ENCODE results near the gene XK. TPM values are rescaled to one million over a fixed set of nuclear protein-coding genes. Genes with fewer than 3 reads are reported as not detected.
A peak's percentile ranks its signal among the peaks of the same experiment; 100 is the strongest.

The XK gene
- total and polyA plus RNA-seq, 2 donors (not counting 3 experiments of a cell fraction or from before 2014, with no cell fraction given) = 0.03 to 0.07 TPM

DNA sequence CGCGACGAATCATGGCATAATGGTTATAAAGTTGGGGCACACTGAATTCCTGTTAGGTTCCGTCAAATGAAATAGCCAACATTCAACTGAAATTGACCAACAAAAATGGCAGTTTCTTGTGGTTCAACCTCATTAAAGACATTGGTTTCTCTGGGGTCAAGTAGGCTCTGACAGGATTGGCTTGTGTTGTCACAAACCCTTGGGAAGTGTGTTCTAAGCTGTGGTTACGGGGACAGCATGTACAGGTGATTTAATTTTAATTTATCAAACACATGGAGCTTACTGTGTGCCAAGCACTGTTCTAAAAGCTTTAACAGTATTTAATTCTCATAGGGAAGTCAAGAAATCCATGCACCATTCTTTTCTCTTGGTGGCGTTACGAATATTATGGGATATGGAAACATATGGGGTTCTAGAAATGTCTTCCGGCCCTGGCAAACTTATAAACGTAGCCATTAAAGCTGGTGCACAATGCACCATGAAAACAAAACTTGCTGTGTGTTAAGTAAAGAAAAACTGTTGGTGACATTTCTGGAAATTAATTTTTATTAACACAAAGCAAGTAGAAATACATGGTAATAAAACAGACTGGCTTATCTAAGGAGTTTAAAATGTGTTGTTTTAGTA lies 891 bp downstream of the XK start:
- TF ChIP-seq EZH2 (IDR thresholded peaks at IDR 0.05; ENCODE audit: borderline replicate concordance, low read depth, low read length, severe bottlenecking) (no peak), POLR2AphosphoS5 (IDR thresholded peaks at IDR 0.05; ENCODE audit: insufficient read depth, low read depth, low read length) (no peak), MYC (IDR thresholded peaks at IDR 0.05; ENCODE audit: low read depth, low read length) (no peak)
- dilution Hi-C loops (cut with MboI; ENCODE audit: extremely low pct_ligation_motif_present, low sequenced_read_pairs) (no loop called here), intact Hi-C loops (cut with micrococcal nuclease) (no loop called here)
- H3K9ac ChIP-seq (replicated peaks; ENCODE audit: extremely low read depth, insufficient read depth, low read length) = no peak overlapping the region
- FAIRE-seq (no peak), DNase-seq (ENCODE audit: low read depth, low spot score) (no peak)
- CTCF ChIA-PET = no interaction called here
- BruUV-seq (replicated peaks) = no TSS peak
- H3K9me3 ChIP-seq (replicated peaks; ENCODE audit: control insufficient read depth, insufficient read depth, low read length) = no peaks in the 10 kb centered on the region
- H2AFZ ChIP-seq (ENCODE audit: low read depth, low read length) = no peak overlapping the region
- POLR2A ChIA-PET = no interaction called here
- H3K4me2 ChIP-seq (ENCODE audit: insufficient read depth, low read length) = no peak overlapping the region
- H3K4me3 ChIP-seq (replicated peaks in 1 of 3; ENCODE audit: insufficient read depth in 1 of 3, low read depth in 1 of 3, low read length in 3 of 3) = no peak overlapping the region
- no peaks in the 10 kb centered on the region for H3K79me2 ChIP-seq (ENCODE audit: control insufficient read depth, insufficient read depth, low read length)
- H4K20me1 ChIP-seq (replicated peaks; ENCODE audit: control insufficient read depth, extremely low read depth, insufficient read depth, low read length) = no peaks in the 10 kb centered on the region
- no peaks in the 10 kb centered on the region for H3K27me3 ChIP-seq (ENCODE audit: control insufficient read depth in 2 of 2, insufficient read depth in 2 of 2, low read length in 2 of 2)
- H3K27ac ChIP-seq (ENCODE audit: insufficient read depth, low read depth, low read length) = no peak overlapping the region
- no peaks in the 10 kb centered on the region for H3K9me1 ChIP-seq (replicated peaks; ENCODE audit: control insufficient read depth, extremely low read depth, insufficient read depth, low read length)
- no peaks in the 10 kb centered on the region for H3K4me1 ChIP-seq (ENCODE audit: control insufficient read depth, extremely low read depth, insufficient read depth, low read length)
- H3K36me3 ChIP-seq (ENCODE audit: control insufficient read depth in 2 of 2, extremely low read depth in 1 of 2, insufficient read depth in 2 of 2, low read length in 2 of 2) = no peaks in the 10 kb centered on the region

GRCh38 chrX:37686996-37687395 lies 1.4 kb downstream of the XK start:
- BruUV-seq (replicated peaks) = no TSS peak
- no peak overlapping the region for H3K9ac ChIP-seq (replicated peaks; ENCODE audit: extremely low read depth, insufficient read depth, low read length)
- dilution Hi-C loops (cut with MboI; ENCODE audit: extremely low pct_ligation_motif_present, low sequenced_read_pairs) = no loop called here
- no peaks in the 10 kb centered on the region for H3K36me3 ChIP-seq (ENCODE audit: control insufficient read depth in 2 of 2, extremely low read depth in 1 of 2, insufficient read depth in 2 of 2, low read length in 2 of 2)
- no peak overlapping the region for H3K4me3 ChIP-seq (replicated peaks in 1 of 3; ENCODE audit: insufficient read depth in 1 of 3, low read depth in 1 of 3, low read length in 3 of 3)
- POLR2A ChIA-PET = no interaction called here
- no peaks in the 10 kb centered on the region for H3K4me1 ChIP-seq (ENCODE audit: control insufficient read depth, extremely low read depth, insufficient read depth, low read length)
- no peaks in the 10 kb centered on the region for H3K27me3 ChIP-seq (ENCODE audit: control insufficient read depth in 2 of 2, insufficient read depth in 2 of 2, low read length in 2 of 2)
- no peaks in the 10 kb centered on the region for H4K20me1 ChIP-seq (replicated peaks; ENCODE audit: control insufficient read depth, extremely low read depth, insufficient read depth, low read length)
- CTCF ChIA-PET = no interaction called here
- no peaks in the 10 kb centered on the region for H3K9me3 ChIP-seq (replicated peaks; ENCODE audit: control insufficient read depth, insufficient read depth, low read length)
- TF ChIP-seq MYC (IDR thresholded peaks at IDR 0.05; ENCODE audit: low read depth, low read length) (no peak), EZH2 (IDR thresholded peaks at IDR 0.05; ENCODE audit: borderline replicate concordance, low read depth, low read length, severe bottlenecking) (no peak), GATA2 (IDR thresholded peaks at IDR 0.05; ENCODE audit: insufficient read depth, insufficient read length, low read depth, low read length) (no peak), FOS (IDR thresholded peaks at IDR 0.05; ENCODE audit: borderline replicate concordance, insufficient read depth, low read length) (no peak), POLR2A (IDR thresholded peaks at IDR 0.05; ENCODE audit: low read depth, low read length) (no peak), CTCF (IDR thresholded peaks at IDR 0.05; ENCODE audit: extremely low read depth in 1 of 2, insufficient read depth in 1 of 2, low read depth in 1 of 2, low read length in 2 of 2) (no peak), JUN (IDR thresholded peaks at IDR 0.05; ENCODE audit: borderline replicate concordance, insufficient read depth, insufficient read length, low read depth) (no peak), POLR2AphosphoS5 (IDR thresholded peaks at IDR 0.05; ENCODE audit: insufficient read depth, low read depth, low read length) (no peak)
- TF ChIP-seq, protein P1, sequence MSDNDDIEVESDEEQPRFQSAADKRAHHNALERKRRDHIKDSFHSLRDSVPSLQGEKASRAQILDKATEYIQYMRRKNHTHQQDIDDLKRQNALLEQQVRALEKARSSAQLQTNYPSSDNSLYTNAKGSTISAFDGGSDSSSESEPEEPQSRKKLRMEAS (IDR thresholded peaks at IDR 0.05; ENCODE audit: insufficient read depth, insufficient read length) = no peak
- DNase-seq (ENCODE audit: low read depth, low spot score) = no peak
- intact Hi-C loops (cut with micrococcal nuclease) = no loop called here
- FAIRE-seq = peak; percentile 37
- H3K9me1 ChIP-seq (replicated peaks; ENCODE audit: control insufficient read depth, extremely low read depth, insufficient read depth, low read length) = no peaks in the 10 kb centered on the region
- no peaks in the 10 kb centered on the region for H3K79me2 ChIP-seq (ENCODE audit: control insufficient read depth, insufficient read depth, low read length)
- H3K4me2 ChIP-seq (ENCODE audit: insufficient read depth, low read length) = no peak overlapping the region
- no peak overlapping the region for H3K27ac ChIP-seq (ENCODE audit: insufficient read depth, low read depth, low read length)
- no peak overlapping the region for H2AFZ ChIP-seq (ENCODE audit: low read depth, low read length)
